IPS DF 6.9 (cell line): Measurements from ENCODE around the gene MYPN.
"Not testable (repeated sequence)": the region's sequence is repeated elsewhere in the genome, so short reads cannot be mapped to it uniquely, and the experiment has no call there.

Experiments used
- DNase-seq: peaks from one replicate; pipeline ENCODE4 v3.0.0-alpha.2; 2013; ENCODE audit warnings: low read depth, low spot score
- H3K27ac ChIP-seq: one replicate; pipeline ENCODE4 v1.5.1; 2013; ENCODE audit warnings: low read length, control low read depth
- H3K27me3 ChIP-seq: 2 replicates; pipeline ENCODE4 v1.6.1; 2013; ENCODE audit warnings: mild to moderate bottlenecking, low read length; ENCODE audit not compliant: control insufficient read depth, insufficient read depth
- H3K36me3 ChIP-seq: 2 replicates; pipeline ENCODE4 v1.6.1; 2013; ENCODE audit warnings: low read length; ENCODE audit not compliant: control insufficient read depth, insufficient read depth
- H3K4me1 ChIP-seq: 2 replicates; pipeline ENCODE4 v1.6.1; 2013; ENCODE audit warnings: low read length; ENCODE audit not compliant: control insufficient read depth, insufficient read depth
- H3K4me3 ChIP-seq: 2 replicates; pipeline ENCODE4 v1.5.1; 2013; ENCODE audit warnings: mild to moderate bottlenecking, low read length
- H3K9me3 ChIP-seq: 2 replicates; pipeline ENCODE4 v1.6.1; 2013; ENCODE audit warnings: low read length, inconsistent platforms; ENCODE audit not compliant: control insufficient read depth, insufficient read depth
- WGBS: extraction: QIAGEN DNeasy Blood & Tissue Kit; methylation state at CpG from one replicate; pipeline ENCODE4 v1.1.7; 2013; ENCODE audit warnings: mixed read lengths, missing lambda C conversion rate; ENCODE audit not compliant: insufficient read length, insufficient coverage; 5-methylcytosine and 5-hydroxymethylcytosine counted together

MYPN gene

GRCh38 chr10:68146133-68146532 lies 36.8 kb downstream of the MYPN start:
- WGBS, result no CpG with 5 or more reads among the region's 1 CpG
- Histone ChIP-seq H3K9me3 (no peaks in the 10 kb centered on the region), H3K4me1 (no peaks in the 10 kb centered on the region), H3K27me3 (no peaks in the 10 kb centered on the region), H3K36me3 (no peaks in the 10 kb centered on the region), H3K27ac (no peak overlapping the region), H3K4me3 (no peak overlapping the region)
- no peak for DNase-seq

- no peaks in the 10 kb centered on the region for H3K9me3 ChIP-seq
- H3K36me3 ChIP-seq, result no peaks in the 10 kb centered on the region
- H3K4me1 ChIP-seq, result peaks cover 3% of the 10 kb centered on the region; the same call in 1 of the 2 replicates
- DNase-seq, result no peak
- no peak overlapping the region for H3K27ac ChIP-seq
- no CpG with 5 or more reads among the region's 1 CpG for WGBS
- no peaks in the 10 kb centered on the region for H3K27me3 ChIP-seq
- H3K4me3 ChIP-seq, result no peak overlapping the region
These were observed 42.2 kb downstream of the MYPN start for GRCh38 chr10:68151453-68151852.

GRCh38 chr10:68153473-68154210 lies 44.4 kb downstream of the MYPN start:
- Histone ChIP-seq H3K27me3 (no peaks in the 10 kb centered on the region), H3K4me1 (peaks cover 3% of the 10 kb centered on the region; the same call in 1 of the 2 replicates), H3K36me3 (no peaks in the 10 kb centered on the region), H3K4me3 (no peak overlapping the region), H3K27ac (no peak overlapping the region), H3K9me3 (no peaks in the 10 kb centered on the region)
- DNase-seq, result peak; percentile 64
- WGBS, result no CpG with 5 or more reads among the region's 8 CpGs

GRCh38 chr10:68154211-68154497 lies 44.9 kb downstream of the MYPN start:
- no peak overlapping the region for H3K27ac ChIP-seq
- no peak overlapping the region for H3K4me3 ChIP-seq
- WGBS, result no CpG with 5 or more reads among the region's 3 CpGs
- H3K36me3 ChIP-seq, result no peaks in the 10 kb centered on the region
- no peaks in the 10 kb centered on the region for H3K9me3 ChIP-seq
- peaks cover 3% of the 10 kb centered on the region; the same call in 1 of the 2 replicates for H3K4me1 ChIP-seq
- no peaks in the 10 kb centered on the region for H3K27me3 ChIP-seq
- DNase-seq, result no peak

GRCh38 chr10:68155615-68156210 lies 46.4 kb downstream of the MYPN start:
- peaks cover 3% of the 10 kb centered on the region; the same call in 1 of the 2 replicates for H3K4me1 ChIP-seq
- no CpG with 5 or more reads among the region's 2 CpGs for WGBS
- no peaks in the 10 kb centered on the region for H3K36me3 ChIP-seq
- H3K9me3 ChIP-seq, result no peaks in the 10 kb centered on the region
- H3K27me3 ChIP-seq, result no peaks in the 10 kb centered on the region
- no peak for DNase-seq
- H3K27ac ChIP-seq, result no peak overlapping the region
- no peak overlapping the region for H3K4me3 ChIP-seq

GRCh38 chr10:68156373-68157185 lies 47.3 kb downstream of the MYPN start:
- peak; percentile 55 for DNase-seq
- Histone ChIP-seq H3K27me3 (no peaks in the 10 kb centered on the region), H3K4me3 (no peak overlapping the region), H3K36me3 (no peaks in the 10 kb centered on the region), H3K27ac (no peak overlapping the region), H3K4me1 (peaks cover 3% of the 10 kb centered on the region; the same call in 1 of the 2 replicates), H3K9me3 (no peaks in the 10 kb centered on the region)
- no CpG with 5 or more reads among the region's 11 CpGs for WGBS

- not testable (repeated sequence) for H3K36me3 ChIP-seq, H3K4me3 ChIP-seq, DNase-seq, H3K4me1 ChIP-seq, H3K27ac ChIP-seq, H3K9me3 ChIP-seq, H3K27me3 ChIP-seq
- 100% methylated on average over 1 of the region's 7 CpGs for WGBS
These were observed 48.2 kb downstream of the MYPN start for GRCh38 chr10:68157522-68157921.

- Histone ChIP-seq H3K4me1 (peaks cover 3% of the 10 kb centered on the region; the same call in 1 of the 2 replicates), H3K9me3 (no peaks in the 10 kb centered on the region), H3K27me3 (no peaks in the 10 kb centered on the region), H3K27ac (no peak overlapping the region), H3K4me3 (no peak overlapping the region), H3K36me3 (no peaks in the 10 kb centered on the region)
- no peak for DNase-seq
- WGBS, result no CpG with 5 or more reads among the region's 7 CpGs
These were observed 48.7 kb downstream of the MYPN start for GRCh38 chr10:68158031-68158430.

- Histone ChIP-seq H3K27me3 (no peaks in the 10 kb centered on the region), H3K9me3 (no peaks in the 10 kb centered on the region), H3K4me1 (no peaks in the 10 kb centered on the region), H3K4me3 (no peak overlapping the region), H3K27ac (no peak overlapping the region), H3K36me3 (no peaks in the 10 kb centered on the region)
- WGBS, result no CpG with 5 or more reads among the region's 2 CpGs
- DNase-seq, result no peak
These were observed 54.4 kb downstream of the MYPN start for GRCh38 chr10:68163735-68164134.

- Histone ChIP-seq H3K4me3 (no peak overlapping the region), H3K4me1 (no peaks in the 10 kb centered on the region), H3K36me3 (no peaks in the 10 kb centered on the region), H3K27me3 (no peaks in the 10 kb centered on the region), H3K27ac (no peak overlapping the region), H3K9me3 (no peaks in the 10 kb centered on the region)
- WGBS, result no CpG with 5 or more reads among the region's 3 CpGs
- DNase-seq, result no peak
These were observed 56.4 kb downstream of the MYPN start for GRCh38 chr10:68165643-68166042.
